H9 (cell line): Measurements from ENCODE around the gene MAP1LC3B. TPM values are rescaled to one million over a fixed set of nuclear protein-coding genes. Genes with fewer than 3 reads are reported as not detected.

ENCODE experiments used
- DNase-seq: peaks from one replicate; pipeline ENCODE4 v3.0.0-alpha.2; 2017
- H2AFZ ChIP-seq: one replicate; pipeline ENCODE4 v1.6.1; 2013; ENCODE audit warnings: mild to moderate bottlenecking, low read length, control low read depth, moderate library complexity
- H2AK5ac ChIP-seq: 2 replicates; pipeline ENCODE4 v1.6.1; 2013; ENCODE audit warnings: low read length, control low read depth, mixed read lengths; ENCODE audit not compliant: insufficient read length
- H2BK120ac ChIP-seq: one replicate; pipeline ENCODE4 v1.6.1; 2013; ENCODE audit warnings: low read depth, mild to moderate bottlenecking, low read length, control low read depth, inconsistent platforms; ENCODE audit not compliant: poor library complexity, severe bottlenecking
- H2BK12ac ChIP-seq: 2 replicates; pipeline ENCODE4 v1.6.1; 2013; ENCODE audit warnings: low read length, control low read depth, mixed read lengths, low read depth; ENCODE audit not compliant: insufficient read length
- H2BK15ac ChIP-seq: 2 replicates; pipeline ENCODE4 v1.6.1; 2013; ENCODE audit warnings: low read depth, low read length, control low read depth
- H2BK20ac ChIP-seq: one replicate; pipeline ENCODE4 v1.6.1; 2013; ENCODE audit warnings: low read depth, mild to moderate bottlenecking, low read length, control low read depth, inconsistent platforms; ENCODE audit not compliant: poor library complexity, severe bottlenecking
- H2BK5ac ChIP-seq: 2 replicates; pipeline ENCODE4 v1.6.1; 2013; ENCODE audit warnings: low read length, control low read depth, mixed read lengths; ENCODE audit not compliant: insufficient read length
- H3K14ac ChIP-seq: 2 replicates; pipeline ENCODE4 v1.6.1; 2013; ENCODE audit warnings: low read length, control low read depth; ENCODE audit not compliant: insufficient read depth
- H3K18ac ChIP-seq: 2 replicates; pipeline ENCODE4 v1.6.1; 2013; ENCODE audit warnings: low read depth, mild to moderate bottlenecking, mixed read lengths, low read length, control low read depth; ENCODE audit not compliant: insufficient read length
- H3K23ac ChIP-seq: 2 replicates; pipeline ENCODE4 v1.6.1; 2013; ENCODE audit warnings: low read length, control low read depth, mixed read lengths, low read depth; ENCODE audit not compliant: insufficient read length
- H3K23me2 ChIP-seq: 2 replicates; pipeline ENCODE4 v1.6.1; 2013; ENCODE audit warnings: low read depth, mild to moderate bottlenecking, mixed read lengths, low read length, control low read depth; ENCODE audit not compliant: insufficient read length, poor library complexity, severe bottlenecking
- H3K27ac ChIP-seq: 2 replicates; pipeline ENCODE4 v1.5.1; 2013; ENCODE audit warnings: low read length, control low read depth, mixed read lengths, low read depth; ENCODE audit not compliant: insufficient read length
- H3K27me3 ChIP-seq: 2 replicates; pipeline ENCODE4 v1.6.1; 2013; ENCODE audit warnings: low read length, control low read depth, inconsistent platforms; ENCODE audit not compliant: insufficient read depth
- H3K4ac ChIP-seq: 2 replicates; pipeline ENCODE4 v1.6.1; 2013; ENCODE audit warnings: low read depth, mild to moderate bottlenecking, control low read depth, inconsistent platforms, low read length, moderate library complexity
- H3K4me1 ChIP-seq: 2 replicates; pipeline ENCODE4 v1.6.1; 2013; ENCODE audit warnings: low read length, control low read depth, inconsistent platforms; ENCODE audit not compliant: insufficient read depth
- H3K4me2 ChIP-seq: 2 replicates; pipeline ENCODE4 v1.6.1; 2013; ENCODE audit warnings: low read length, control low read depth, mixed read lengths; ENCODE audit not compliant: insufficient read length, insufficient read depth
- H3K56ac ChIP-seq: 2 replicates; pipeline ENCODE4 v1.6.1; 2013; ENCODE audit warnings: low read depth, mild to moderate bottlenecking, mixed read lengths, low read length, control low read depth; ENCODE audit not compliant: insufficient read length
- H3K79me1 ChIP-seq: 2 replicates; pipeline ENCODE4 v1.6.1; 2013; ENCODE audit warnings: low read depth, mild to moderate bottlenecking, moderate library complexity, low read length, control low read depth, inconsistent platforms; ENCODE audit not compliant: insufficient read depth, poor library complexity, severe bottlenecking
- H3K79me2 ChIP-seq: 2 replicates; pipeline ENCODE4 v1.6.1; 2013; ENCODE audit warnings: low read length, control low read depth, inconsistent platforms; ENCODE audit not compliant: insufficient read depth
- H3K9ac ChIP-seq: 2 replicates; pipeline ENCODE4 v1.6.1; 2013; ENCODE audit warnings: low read length, control low read depth, mixed read lengths; ENCODE audit not compliant: insufficient read length; ENCODE audit errors: extremely low read depth
- H3K9me3 ChIP-seq: one replicate; pipeline ENCODE4 v1.6.1; 2013; ENCODE audit warnings: low read depth, low read length, inconsistent platforms; ENCODE audit not compliant: control insufficient read depth
- H3T11ph ChIP-seq: one replicate; pipeline ENCODE4 v1.6.1; 2013; ENCODE audit warnings: mild to moderate bottlenecking, low read length, control low read depth, inconsistent platforms
- H4K20me1 ChIP-seq: one replicate; pipeline ENCODE4 v1.6.1; 2013; ENCODE audit not compliant: control insufficient read depth, insufficient read length, insufficient read depth
- H4K5ac ChIP-seq: 2 replicates; pipeline ENCODE4 v1.6.1; 2013; ENCODE audit warnings: low read depth, mild to moderate bottlenecking, mixed read lengths, low read length, control low read depth; ENCODE audit not compliant: insufficient read length
- H4K8ac ChIP-seq: replicated peaks from 2 replicates; pipeline ENCODE4 v1.6.1; 2013; ENCODE audit warnings: low read length, control low read depth, mixed read lengths, low read depth; ENCODE audit not compliant: insufficient read length
- H4K91ac ChIP-seq: 2 replicates; pipeline ENCODE4 v1.6.1; 2013; ENCODE audit warnings: low read depth, mild to moderate bottlenecking, moderate library complexity, mixed read lengths, low read length, control low read depth; ENCODE audit not compliant: insufficient read length
- H3K27ac Mint-ChIP-seq, 3 experiments: 2 replicates in 2 of 3; 3 replicates in 1 of 3; pipeline ENCODE4 v1.8.0; 2020 to 2021; ENCODE audit warnings: mixed read lengths in 3 of 3, mild to moderate bottlenecking in 1 of 3, moderate library complexity in 1 of 3
- H3K27me3 Mint-ChIP-seq: 2 replicates; pipeline ENCODE4 v1.8.0; 2021; ENCODE audit warnings: low read depth, mild to moderate bottlenecking, moderate library complexity, mixed read lengths
- H3K36me3 Mint-ChIP-seq, 3 experiments: 2 replicates in 2 of 3; 3 replicates in 1 of 3; pipeline ENCODE4 v1.8.0; 2020 to 2021; ENCODE audit warnings: low read depth in 3 of 3, mixed read lengths in 3 of 3; ENCODE audit not compliant: insufficient read depth in 1 of 3
- H3K4me1 Mint-ChIP-seq, 2 experiments: 2 replicates each; pipeline ENCODE4 v1.8.0; 2020; ENCODE audit warnings: mixed read lengths in 2 of 2
- H3K4me3 Mint-ChIP-seq, 2 experiments: 2 replicates in 1 of 2; 3 replicates in 1 of 2; pipeline ENCODE4 v1.8.0; 2020 to 2021; ENCODE audit warnings: mild to moderate bottlenecking in 2 of 2, mixed read lengths in 2 of 2, moderate library complexity in 1 of 2
- H3K9me3 Mint-ChIP-seq, 2 experiments: 2 replicates in 1 of 2; 3 replicates in 1 of 2; pipeline ENCODE4 v1.8.0; 2020; ENCODE audit warnings: mild to moderate bottlenecking in 2 of 2, mixed read lengths in 2 of 2, moderate library complexity in 1 of 2
- CTCF ChIP-seq: fragments of 200-600 bp; sonication (generic); conservative IDR thresholded peaks from 3 replicates; pipeline ENCODE4 v1.8.0; 2021; ENCODE audit warnings: antibody characterized with exemption, mild to moderate bottlenecking
- WGBS: extraction: QIAGEN DNeasy Blood & Tissue Kit; methylation state at CpG from one replicate; pipeline ENCODE4 v1.1.7; 2013; ENCODE audit warnings: missing lambda C conversion rate, low lambda C conversion rate, mixed read lengths; ENCODE audit not compliant: insufficient read length; ENCODE audit errors: extremely low coverage; 5-methylcytosine and 5-hydroxymethylcytosine counted together
- total RNA-seq: library from RNA; stranded (reverse); gene quantifications from 2 replicates; pipeline ENCODE4 v1.2.1, GENCODE V29; 2021

MAP1LC3B gene
- total RNA-seq, 1 experiment from 2014 or later: 47.1 TPM

GRCh38 chr16:87380403-87380802, 11.7 kb upstream of the MAP1LC3B start:
- Histone ChIP-seq H2AK5ac (no peak overlapping the region), H3K79me1 (peaks cover 3% of the 10 kb centered on the region), H3K9me3 (no peaks in the 10 kb centered on the region), H2BK120ac (no peak overlapping the region), H2BK20ac (no peak overlapping the region), H3K56ac (no peak overlapping the region), H4K8ac (no peak overlapping the region), H4K5ac (no peak overlapping the region), H2BK12ac (no peak overlapping the region), H3K79me2 (peaks cover 5% of the 10 kb centered on the region; the same call in 1 of the 2 replicates), H3K23ac (no peak overlapping the region), H3K4me2 (no peak overlapping the region), H3T11ph (no peak overlapping the region), H3K18ac (no peak overlapping the region), H3K4me1 (no peaks in the 10 kb centered on the region; the same call in 1 of the 2 replicates), H4K91ac (no peak overlapping the region), H3K27ac (no peak overlapping the region), H2AFZ (no peak overlapping the region), H3K4ac (no peak overlapping the region), H3K23me2 (peaks cover 8% of the 10 kb centered on the region), H3K9ac (no peak overlapping the region), H3K14ac (no peak overlapping the region), H2BK5ac (no peak overlapping the region), H4K20me1 (no peaks in the 10 kb centered on the region), H3K27me3 (no peaks in the 10 kb centered on the region), H2BK15ac (no peak overlapping the region)
- H3K4me1 Mint-ChIP-seq: peaks cover 14 to 18% of the 10 kb centered on the region in 2 experiments
- H3K9me3 Mint-ChIP-seq: peaks cover 0 to 3% of the 10 kb centered on the region in 2 experiments; a peak in 2 of 5 replicates
- no peak for DNase-seq
- peaks cover 3% of the 10 kb centered on the region for H3K27me3 Mint-ChIP-seq
- no peak for TF ChIP-seq CTCF
- no peak overlapping the region for H3K27ac Mint-ChIP-seq
- H3K4me3 Mint-ChIP-seq: no peak overlapping the region
- peaks cover 7 to 14% (median 10%) of the 10 kb centered on the region in 3 experiments; a peak in 6 of 7 replicates for H3K36me3 Mint-ChIP-seq
- no CpG with 5 or more reads among the region's 10 CpGs for WGBS
